GM21825 (cell line): ENCODE results near the gene MOXD1.
"Not testable (repeated sequence)": the region's sequence is repeated elsewhere in the genome, so short reads cannot be mapped to it uniquely, and the experiment has no call there.

Source experiments
- ATAC-seq: cut with Tn5 transposase; IDR thresholded peaks from one replicate; pipeline ENCODE4 v1.9.1; 2021; ENCODE audit warnings: mild to moderate bottlenecking, moderate library complexity; ENCODE audit not compliant: unreplicated experiment

The MOXD1 gene

DNA sequence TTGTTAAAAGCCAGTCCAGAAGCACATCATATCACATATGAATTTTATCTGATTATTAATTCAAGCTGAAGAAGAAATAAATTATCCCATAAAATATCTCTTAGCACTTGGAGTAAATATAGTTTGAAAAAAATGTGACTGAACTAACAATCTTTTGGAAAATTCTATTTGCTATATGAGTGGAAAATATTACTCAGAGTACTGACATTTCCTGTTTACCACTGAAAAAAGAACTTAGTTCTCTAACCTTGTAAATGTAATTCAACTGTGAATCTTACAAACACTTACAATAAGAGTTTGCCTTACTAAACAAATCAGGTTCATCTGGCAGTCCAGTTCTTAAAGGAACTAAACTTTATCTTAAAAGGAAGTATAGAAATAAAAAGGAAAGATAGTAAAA is 44.2 kb downstream of the MOXD1 start:
- no peak for ATAC-seq

DNA sequence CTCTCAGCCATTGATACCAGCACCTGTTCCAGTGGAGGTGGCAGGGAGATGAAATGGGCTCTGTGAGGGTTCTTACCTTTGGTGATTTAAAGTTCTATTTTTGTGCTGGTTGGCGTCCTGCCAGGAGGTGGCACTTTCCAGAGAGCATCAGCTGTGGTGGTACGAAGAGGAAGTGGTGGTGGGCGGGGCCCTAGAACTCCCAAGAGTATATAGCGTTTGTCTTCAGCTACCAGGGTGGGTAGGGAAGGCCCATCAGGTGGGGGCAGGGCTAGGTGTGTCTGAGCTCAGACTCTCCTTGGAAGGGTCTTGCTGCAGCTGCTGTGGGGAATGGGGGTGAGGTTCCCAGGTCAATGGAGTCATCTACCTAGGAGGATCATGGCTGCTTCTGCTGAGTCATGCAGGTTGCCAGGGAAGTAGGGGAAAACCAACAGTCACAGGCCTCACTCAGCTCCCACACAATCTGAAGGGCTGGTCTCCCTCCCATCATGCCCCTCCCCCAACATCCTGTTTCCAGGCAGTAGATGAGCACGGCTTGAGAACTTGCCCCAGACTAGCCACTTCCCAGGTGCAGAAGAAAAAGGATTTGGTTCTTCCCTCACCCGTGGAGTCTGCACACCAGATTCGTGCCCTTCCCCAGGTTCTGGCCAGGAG is 46.6 kb downstream of the MOXD1 start:
- no peak for ATAC-seq

DNA sequence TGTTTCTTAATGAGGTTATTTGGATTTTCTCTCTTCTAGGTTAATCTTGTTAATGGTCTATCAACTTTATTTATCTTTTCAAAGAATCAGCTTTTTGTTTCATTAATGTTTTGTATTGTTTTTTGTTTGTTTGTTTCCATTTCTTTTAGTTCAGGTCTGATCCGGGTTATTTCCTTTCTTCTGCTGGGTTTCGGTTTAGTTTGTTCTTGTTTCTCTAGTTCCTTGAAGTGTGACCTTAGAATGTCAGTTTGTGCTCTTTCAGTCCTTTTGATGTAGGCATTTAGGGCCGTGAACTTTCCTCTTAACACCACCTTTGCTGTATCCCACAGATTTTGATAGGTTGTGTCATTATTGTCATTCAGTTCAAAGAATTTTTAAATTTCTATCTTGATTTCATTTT is 49.3 kb downstream of the MOXD1 start:
- ATAC-seq, result not testable (repeated sequence)

DNA sequence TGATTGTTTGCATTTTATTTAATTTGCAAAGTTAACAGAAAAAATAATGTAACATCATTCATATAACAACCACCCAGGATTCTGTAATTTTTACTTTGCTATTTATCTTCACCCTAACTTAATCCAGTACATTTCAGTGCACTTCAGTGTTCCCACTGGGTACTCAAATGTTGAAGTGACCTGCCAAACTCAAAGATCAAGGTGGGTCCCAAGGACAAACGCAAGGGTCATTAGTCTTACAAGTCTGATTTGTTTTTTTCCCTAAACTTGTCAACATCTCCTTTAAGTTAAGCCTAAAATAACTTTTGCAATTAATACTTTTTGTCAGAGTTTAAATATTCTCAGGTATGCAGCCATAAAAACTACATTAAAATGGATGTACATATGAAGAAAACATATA is 53.0 kb downstream of the MOXD1 start:
- ATAC-seq, result no peak

DNA sequence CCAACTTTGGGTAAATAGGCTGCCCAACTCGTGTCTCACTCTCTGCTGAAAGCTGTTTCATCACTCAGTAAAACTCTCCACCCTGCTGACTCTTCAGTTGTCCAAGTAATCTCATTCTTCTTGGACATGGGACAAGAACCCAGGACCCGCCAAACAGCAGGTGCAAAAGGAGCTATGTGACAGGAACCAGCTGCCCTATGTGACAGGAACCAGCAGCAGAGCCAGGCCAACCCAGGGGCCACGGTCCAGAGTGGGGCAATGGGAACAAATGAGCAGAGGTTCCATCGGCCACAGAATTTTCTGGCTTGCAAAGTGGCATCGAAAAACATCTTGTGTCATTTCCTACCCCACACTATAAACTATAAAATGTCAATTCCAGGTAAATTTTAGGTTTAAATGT is 56.5 kb downstream of the MOXD1 start:
- no peak for ATAC-seq

DNA sequence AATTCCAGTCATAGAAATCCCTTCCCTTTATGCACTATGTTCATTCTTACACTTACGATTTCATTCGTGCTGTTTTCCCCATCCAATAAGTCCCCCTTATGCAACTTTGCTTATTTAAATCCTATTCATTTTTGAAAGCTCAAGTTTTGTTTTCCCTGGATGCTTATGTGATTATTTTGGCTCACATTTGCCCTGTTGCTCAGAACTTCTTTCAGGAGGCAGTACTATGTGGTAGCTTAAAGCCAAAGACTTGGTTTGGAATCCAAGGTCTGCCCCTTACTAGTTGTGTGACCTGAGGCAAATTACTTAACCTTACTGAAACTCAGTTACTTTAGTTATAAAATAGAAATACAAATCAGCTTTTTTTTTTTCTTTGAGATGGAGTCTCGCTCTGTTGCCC is 59.6 kb downstream of the MOXD1 start:
- ATAC-seq, result no peak

DNA sequence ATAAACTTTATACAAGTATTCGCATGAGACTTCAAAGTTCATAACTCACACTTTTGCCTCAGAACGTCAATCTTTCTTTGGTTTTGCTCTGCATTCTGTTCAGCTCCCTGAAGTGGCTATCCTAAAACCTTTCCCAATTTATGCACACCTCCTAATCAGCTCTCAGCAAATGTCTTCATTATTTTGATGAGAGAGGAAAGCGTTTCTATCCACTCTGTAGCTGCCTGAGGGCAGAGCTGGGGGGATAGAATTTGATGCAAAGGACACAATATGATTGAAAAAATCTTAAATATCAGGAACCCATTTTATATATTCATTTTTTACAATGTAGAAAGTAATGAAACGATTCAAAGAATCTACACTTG is 66.8 kb downstream of the MOXD1 start:
- no peak for ATAC-seq

DNA sequence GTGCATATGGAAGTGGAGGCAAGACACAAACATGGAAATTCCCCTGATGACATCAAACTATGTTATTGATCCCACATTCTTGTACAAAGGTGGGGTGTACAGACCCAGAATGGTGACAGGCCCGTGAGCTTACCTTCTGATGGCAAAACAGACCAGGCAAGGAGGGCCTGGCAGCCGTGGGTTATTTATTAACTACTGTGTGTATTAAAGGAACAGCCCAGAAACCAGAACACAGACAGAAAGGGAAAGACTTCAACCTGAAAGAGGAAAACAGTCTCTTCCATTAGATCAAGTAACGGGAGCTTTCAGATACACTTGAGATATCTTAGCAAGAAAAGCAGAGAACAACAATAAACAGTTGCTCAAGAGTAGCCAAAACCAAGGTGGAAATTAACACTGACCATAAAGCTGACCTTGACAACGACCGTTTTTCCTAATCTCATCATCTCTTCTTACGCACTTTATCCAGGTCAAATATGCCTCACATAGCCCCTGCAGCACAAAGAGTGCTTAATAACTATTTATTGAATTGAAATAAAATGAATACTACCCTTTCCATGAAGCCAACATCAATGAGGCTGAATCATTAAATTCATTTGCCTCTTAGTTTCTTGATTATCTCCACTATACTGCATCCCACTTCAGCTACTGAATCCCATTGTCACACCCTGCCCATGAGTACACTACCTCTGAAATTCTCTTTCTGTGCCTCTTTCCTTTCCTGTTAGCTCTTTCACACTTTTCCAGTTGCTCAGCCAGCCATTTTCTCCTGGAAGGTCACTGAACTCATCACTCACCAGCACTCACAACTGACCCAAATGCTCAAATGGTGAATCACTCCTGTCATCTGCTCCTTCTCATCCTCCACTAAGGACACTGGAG is 67.4 kb downstream of the MOXD1 start:
- ATAC-seq, result no peak

DNA sequence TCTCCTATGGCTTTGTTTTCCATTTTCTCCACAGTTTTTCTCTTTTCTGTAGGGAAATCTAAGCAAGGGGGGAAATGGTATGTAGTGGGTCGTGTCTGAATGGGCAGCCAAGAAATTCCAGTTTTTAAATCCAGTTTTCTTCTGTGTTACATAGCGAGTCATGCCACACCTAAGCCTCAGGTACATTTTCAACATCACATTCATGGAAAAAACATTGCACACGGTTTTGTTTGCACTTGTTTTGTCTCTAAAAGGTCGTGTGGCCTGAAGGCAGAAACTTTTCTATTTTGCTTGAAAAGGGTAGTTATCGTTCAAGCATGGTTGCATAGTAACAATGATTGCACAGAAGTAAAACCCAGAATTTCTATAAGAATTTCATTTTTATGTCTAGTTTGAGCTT is 70.5 kb downstream of the MOXD1 start:
- ATAC-seq, result no peak

DNA sequence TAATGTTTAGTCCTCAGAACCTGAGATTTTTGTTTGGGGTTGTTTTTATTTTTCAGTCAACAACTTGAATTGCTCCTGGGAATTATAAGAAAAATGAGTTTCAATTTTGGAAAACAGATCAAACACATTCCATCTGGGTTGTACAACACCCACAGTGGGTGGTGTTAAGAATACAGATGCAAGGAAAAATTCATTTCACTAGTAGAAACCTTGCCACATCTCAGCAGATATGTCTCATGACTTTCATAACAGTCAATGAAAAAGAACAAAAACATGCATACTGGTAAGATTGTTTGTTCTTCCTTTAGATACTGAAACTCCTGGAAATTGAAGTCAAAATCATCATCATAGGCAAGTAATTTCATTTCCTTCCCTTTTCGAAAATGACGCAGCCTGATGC is 78.9 kb downstream of the MOXD1 start:
- ATAC-seq, result no peak

DNA sequence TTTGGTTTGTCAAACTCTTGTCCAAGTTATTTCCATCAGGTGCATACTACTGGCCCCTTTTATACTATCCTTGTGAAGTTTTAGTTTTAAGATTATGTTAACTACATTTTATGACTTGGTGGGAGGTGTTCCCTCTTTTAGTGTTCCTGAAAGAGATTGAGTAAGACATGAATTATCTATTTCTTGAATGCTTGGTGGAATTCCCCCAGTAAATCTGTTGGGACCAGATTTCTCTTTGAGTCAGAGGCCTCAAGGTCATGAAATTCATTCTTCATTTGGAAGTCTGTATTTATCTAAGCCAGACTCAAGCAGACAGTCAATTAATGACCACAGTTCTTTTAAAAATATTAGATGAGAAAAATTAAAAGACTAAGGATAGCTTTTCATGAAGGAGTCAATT is 81.3 kb downstream of the MOXD1 start:
- no peak for ATAC-seq

DNA sequence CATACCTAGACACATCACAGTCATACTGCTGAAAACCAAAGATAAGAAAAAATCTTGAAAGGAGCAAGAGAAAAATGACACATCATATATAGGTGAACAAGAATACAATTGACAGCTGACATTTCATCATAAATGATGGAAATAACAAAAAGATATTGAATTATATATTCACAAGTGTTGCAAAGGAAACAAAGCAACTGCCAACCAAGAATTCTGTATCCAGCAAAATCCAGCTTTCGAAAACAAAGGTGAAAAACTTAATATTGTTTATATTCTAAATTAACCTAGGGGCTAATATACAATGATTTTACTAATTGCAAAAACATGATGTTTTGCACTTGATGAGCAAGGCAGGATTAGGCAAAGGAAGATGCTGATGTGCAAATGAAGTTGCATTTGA is 84.3 kb downstream of the MOXD1 start:
- no peak for ATAC-seq

DNA sequence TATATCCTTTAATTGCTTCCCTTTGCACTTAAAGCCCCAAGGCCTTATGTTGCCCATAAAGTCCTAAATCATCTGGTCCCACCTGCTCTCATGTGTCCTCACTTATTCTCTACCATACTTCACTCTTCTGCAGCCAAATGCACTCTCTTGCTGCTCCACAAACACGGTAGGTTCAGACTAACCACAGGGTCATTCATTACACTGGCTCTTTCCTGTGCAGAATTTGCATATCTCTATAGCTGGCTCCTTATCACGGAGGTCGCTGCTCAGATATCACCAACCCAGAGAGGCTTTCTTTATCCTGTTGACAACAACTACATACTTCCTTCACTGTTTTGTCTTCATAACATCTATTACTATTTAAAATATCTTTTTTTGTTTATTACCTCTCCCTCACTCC is 86.8 kb downstream of the MOXD1 start:
- no peak for ATAC-seq

DNA sequence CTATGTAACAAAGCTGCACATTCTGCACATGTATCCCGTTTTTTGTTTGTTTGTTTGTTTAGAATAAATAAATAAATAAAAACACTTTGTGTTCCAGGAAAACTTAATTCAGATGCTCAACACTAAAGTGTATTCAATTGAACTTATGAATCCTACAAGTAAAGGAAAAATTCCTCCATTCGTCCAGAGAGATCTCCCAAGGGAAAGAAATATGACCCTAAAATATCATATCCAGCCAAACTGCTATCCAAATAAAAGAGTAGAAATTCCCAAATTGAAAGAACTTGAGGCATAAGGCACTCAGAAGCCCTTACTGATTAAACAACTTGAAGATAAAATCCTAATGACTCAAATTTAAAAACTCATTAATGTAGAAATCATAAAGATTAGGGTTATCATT is 90.4 kb downstream of the MOXD1 start:
- no peak for ATAC-seq

DNA sequence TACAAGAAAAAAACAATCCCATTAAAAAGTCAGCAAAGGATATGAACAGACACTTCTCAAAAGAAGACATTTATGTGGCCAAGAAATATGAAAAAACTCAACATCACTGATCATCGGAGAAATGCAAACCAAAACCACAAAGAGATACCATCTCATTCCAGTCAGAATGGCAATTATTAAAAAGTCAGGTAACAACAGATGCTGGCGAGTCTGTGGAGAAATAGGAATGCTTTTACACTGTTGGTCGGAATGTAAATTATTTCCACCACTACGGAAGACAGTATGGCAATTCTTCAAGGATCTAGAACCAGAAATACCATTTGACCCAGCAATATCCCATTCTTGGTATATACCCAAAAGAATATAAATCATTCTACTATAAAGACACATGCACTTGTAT is 91.1 kb downstream of the MOXD1 start:
- not testable (repeated sequence) for ATAC-seq

DNA sequence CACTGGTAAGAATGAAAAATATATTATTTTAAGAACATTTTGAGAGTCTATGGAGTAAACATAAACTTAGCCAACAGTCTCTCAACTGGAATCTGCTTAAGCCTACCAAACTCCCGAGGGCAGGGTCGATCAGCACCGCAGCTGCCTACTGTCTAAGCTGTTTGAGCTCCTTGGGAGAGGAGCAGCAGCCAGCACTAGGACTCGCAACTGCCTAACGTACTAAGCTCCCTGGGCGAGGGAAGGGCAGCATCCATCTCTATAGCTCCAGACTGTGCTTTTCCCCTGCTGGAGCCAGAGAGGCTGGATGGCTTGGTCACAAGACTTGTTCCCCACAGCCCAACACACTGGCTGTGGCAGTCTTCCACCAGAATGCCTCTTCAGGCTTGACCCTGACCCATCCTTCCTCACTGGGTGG is 96.4 kb downstream of the MOXD1 start:
- ATAC-seq, result no peak

DNA sequence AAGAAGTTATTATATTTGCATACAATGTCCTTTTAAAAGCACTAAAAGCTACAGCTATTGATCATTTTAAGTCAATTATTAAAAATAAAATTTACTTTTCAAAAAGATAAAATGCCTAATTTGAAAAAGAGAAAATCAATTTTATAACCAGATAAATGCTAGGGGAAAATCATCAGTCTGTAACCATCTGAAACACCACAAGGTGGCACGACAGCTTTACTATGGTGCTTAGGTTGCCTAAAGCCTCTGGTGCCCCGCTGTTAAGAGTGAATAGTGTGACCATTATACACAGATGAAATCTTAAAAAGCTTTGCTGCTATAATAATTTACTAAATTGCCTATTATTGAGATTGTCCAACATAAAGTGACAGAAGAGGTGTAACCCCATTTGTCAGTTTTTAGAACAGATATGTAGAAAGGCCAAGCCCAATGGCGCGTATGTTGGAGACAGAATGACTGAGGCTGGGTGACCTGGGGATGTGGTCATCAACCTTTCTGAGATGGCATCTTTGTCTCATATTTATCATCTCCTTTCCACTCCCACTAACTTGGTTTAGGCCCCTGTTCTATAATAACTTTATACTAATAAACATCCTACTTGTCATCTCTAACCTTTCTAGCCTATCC is 100.8 kb downstream of the MOXD1 start:
- peak; percentile 72 for ATAC-seq

DNA sequence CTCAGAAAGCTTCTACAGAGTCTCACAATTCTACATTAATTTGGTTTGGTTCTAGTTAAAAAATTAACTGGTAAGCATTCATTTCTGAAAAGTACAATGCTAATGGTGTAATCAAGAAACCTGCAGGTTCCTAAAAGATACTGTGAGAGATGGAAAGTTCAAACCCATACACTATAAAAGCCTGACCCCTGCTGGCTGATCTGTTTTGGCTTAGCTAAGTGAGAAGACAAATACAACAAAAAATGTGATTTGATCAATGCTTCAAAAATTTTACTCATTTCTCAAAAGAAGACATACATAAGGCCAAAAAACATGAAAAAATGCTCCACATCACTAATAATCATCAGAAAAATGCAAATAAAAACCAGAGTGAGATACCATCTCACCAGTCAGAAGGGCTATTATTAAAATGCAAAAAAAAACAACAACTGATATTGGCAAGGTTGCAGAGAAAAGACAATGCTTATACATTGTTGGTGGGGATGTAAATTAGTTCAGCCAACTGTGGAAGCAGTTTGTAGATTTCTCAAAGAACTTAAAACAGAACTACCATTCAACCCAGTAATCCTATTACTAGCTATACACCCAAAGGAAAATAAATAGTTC is 102.8 kb downstream of the MOXD1 start:
- ATAC-seq, result no peak

DNA sequence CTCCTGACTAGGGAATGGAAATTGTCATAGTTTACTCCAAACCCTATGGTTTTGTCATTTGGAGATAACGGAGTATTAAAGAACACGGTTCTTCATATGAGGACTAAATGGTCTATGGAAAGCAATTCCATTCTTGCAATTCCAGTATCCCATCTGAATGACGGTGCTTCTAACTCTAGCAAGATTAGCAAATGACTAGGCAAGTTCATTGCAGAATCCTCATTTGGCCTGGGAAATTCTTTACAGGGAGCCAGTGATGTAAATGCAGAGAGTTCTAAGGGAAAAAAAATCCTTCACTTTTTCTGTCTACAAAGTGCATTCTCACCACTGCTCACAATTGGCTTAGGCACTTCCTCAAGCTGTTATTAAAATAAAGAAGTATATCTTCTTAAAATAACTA is 111.5 kb downstream of the MOXD1 start:
- ATAC-seq, result no peak

DNA sequence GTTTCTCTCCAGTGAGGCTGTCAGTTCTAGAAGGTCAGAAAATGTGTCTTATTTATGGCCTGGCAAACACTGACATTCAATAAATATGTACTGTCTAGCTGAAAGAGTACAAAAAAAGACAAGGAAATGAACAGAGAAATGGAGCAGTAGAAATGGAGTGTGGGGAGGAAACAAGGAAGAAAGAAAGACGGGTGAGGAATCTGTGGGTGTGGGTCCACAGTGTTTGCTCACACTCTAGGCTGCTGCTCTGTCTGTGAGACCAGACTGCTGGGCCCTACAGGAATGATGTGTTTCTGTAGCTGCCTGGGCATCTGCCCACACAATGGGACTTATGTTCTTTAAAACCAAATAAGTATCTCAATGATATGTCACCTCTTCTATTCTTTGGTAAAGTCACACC is 114.2 kb downstream of the MOXD1 start:
- no peak for ATAC-seq

DNA sequence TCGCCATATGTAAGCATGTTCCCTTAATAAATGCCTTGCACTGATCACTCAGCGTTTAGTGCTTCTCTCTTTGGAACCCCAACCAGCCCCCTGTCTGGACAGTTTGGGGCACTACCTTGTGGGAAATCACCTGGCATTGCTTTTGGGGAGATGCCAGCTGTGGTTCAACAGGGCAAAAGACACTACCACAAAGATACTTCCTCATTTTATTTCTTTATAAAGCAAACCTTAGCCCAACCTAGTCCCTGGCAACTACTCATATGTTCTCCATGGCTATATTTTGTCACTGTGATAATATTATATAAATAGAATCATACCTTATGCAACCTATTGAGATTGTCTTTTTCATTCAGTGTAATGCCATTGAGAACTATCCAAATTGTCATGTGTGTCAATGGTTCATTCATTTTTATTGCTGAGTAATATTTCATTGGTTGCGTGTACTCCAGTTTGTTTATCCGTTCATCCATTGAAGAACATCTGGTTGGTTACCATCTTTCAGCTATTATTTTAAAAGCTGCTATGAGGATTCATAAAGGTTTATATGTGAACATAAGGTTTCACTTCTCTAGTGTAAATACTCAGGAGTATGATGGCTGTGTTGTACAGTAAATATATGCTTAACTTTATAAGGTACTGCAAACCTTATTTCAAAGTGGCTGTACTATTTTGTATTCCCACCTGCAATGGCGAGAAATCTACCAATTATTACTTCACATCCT is 114.8 kb downstream of the MOXD1 start:
- no peak for ATAC-seq
